NCI-H1048 (cell line): Measurements from ENCODE around the gene HTR2A.

ENCODE experiments used
- DNase-seq: peaks from one replicate; lab custom pipeline; 2025; lab: John Stamatoyannopoulos, UW

HTR2A gene

DNA sequence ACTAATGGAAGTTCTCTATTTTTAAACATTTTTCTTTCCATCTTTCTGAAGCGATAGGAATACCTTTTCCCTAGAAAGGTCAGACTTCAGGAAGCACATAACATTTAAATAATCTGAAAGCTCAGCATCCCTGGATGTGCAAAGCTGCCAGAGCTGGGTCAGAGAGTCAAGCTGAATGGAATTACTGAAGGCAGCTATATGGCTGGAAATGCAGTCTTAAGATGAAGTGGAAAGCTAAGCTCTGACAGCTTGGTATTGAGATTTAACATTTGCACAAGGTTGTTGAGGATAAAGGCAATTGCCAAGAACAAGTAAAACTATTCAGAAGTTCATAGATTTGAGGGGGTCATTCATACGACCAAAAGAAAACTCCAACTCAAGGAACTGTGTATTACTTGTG is 28.8 kb downstream of the HTR2A start:
- no peak for DNase-seq

GRCh38 chr13:46866150-46866549 is 30.7 kb downstream of the HTR2A start:
- DNase-seq, result no peak

- no peak for DNase-seq
These were observed 31.9 kb downstream of the HTR2A start for GRCh38 chr13:46864941-46865340.

DNA sequence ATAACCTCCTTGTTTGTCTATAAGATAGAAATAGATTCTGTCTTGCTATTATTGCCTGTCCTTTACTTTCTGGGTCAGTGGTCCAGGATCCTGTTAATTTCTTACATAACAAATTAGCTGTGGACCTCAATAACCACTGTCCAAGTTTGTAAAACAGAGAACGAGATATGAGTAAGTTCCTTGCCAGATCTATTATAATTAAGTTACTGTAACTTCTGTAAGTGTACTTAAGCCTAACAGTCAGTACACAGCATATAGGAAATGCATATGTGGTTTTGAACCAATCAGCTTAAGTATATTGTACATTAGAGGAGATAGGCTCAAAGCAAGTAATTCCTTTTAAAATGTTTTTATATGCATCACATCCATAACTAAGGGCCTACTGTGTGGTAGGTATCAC is 34.9 kb downstream of the HTR2A start:
- DNase-seq, result no peak

DNA sequence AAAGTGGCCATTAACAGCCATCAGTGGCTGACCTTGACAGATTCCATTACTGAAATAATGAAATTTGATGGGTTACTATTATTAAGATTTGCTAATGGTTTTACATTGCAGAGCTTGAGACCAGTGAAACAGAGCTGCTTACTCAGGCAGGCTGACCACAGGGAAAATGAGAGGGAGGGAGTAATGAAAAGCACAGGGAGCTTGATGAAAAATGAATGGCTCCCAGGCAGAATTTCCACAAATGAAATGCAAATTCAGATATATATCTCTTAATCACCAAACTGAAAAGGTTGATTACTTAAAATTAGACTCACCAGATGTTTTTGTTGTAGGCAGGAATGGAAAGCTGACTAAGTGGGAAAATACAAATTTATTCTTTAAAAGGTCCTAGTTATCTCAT is 36.1 kb downstream of the HTR2A start:
- DNase-seq, result no peak

DNA sequence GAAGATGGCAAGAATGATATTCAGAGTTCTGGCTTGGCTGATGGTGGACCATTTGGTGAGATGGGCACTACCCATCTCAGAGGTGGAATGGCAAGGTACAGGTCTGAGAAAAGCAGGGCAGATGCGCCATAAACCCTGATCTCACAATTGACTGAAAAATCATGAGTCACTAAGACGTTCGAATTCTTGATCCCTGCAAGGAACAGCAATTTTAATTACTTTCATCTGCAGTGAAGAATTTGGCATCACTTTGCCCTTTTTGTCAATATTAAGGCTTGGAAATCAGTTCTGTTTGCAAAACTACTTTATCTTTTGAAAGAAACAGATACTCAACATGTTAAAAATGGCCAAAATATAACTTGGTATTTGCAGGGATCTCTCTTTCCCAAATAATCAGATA is 38.1 kb downstream of the HTR2A start:
- no peak for DNase-seq

DNA sequence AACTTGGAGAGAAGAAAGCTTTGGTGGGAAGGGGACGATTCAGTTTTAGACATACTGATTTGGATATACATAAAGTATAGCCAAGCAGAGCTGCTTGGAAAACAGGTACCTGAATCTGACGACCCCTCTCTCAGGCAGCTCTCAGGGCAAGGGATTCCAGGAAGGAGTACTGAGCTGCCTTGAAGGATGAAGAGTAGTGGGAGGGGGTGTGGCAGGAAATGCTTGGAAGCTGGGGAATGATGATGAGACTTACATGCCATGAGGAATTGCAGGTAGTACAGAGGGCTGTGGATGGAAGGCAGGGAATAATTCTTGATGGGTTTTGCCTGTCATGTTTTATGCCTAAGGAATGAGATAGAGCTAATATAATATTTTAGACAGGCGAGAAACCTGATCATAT is 38.7 kb downstream of the HTR2A start:
- no peak for DNase-seq

DNA sequence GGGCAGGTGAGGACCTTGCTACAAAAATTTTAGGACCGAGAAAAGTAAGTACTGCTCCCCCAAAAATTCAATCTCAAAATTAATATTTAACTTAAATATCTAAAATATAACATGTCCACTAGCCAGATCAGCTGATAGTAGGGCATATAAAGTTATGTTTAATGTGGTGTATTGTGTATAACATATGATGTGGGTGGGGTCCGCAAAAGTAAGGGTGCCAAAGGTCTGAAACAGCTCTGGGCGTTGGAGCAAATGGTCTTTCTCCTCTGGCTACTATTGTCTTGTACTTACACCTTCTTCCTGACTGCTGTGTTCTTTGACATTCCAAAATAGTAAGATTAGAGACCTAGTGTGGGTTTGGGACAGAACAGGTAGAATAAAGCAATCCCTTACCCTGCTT is 41.2 kb downstream of the HTR2A start:
- DNase-seq, result no peak

DNA sequence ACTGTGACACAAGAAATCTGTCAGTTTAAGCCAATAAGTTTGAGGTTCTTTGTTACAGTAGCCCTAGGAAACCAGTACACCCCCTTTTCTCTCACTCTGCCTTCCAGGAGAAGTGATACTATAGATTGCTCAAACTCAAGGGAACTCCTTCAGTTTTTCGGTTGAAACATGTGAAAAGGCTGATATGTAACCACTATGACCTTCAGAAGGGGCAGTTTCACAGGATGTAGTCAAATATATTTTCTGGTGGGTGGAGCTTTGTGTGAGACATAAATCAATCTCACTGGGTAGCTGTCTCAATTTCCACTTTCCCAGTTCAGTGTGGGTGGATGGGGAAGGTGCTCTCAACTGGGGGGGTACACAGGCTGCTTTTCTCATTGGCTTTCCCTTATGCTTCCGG is 41.7 kb downstream of the HTR2A start:
- no peak for DNase-seq

- DNase-seq, result no peak
These were observed 44.7 kb downstream of the HTR2A start for GRCh38 chr13:46852168-46852567.

DNA sequence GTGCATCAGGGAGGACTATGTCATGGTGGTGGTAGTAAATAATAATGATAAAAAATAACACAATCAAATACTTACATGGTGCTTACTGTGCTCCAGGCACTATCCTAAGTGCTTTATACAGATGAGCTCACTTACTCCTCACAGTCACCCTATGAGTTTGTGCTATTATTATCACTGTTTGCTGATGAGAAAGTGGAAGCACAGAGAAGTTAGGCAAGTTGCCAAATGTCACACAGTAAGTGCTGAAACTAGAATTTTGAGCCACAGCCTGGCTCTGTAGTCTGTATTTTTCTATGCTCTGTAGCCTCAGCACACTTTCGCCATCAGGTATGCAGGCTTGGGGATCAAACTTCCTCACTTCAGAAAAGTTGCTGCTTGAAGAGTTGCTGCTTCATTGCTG is 46.6 kb downstream of the HTR2A start:
- no peak for DNase-seq

GRCh38 chr13:46846726-46847125 is 50.1 kb downstream of the HTR2A start:
- DNase-seq, result no peak

DNA sequence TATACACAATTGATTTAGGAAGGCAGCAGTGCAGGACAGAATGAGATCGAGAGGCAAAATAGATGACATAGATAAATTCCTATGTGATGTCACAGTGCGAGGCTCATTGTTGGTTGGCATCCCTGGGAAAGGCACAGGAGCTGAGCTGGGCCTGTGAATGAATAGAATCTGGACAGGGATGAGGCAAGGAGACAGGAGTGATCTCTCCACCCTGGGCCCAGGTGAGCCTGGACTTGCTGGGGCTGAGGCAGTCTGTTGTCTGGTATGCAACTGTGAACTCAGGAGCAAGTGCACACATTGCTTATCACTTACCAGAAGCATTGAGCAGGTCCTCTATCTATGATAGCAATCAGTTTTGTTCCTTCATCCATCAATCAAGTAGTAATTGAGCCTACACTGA is 51.7 kb downstream of the HTR2A start:
- DNase-seq, result no peak

- no peak for DNase-seq
These were observed 52.4 kb downstream of the HTR2A start for GRCh38 chr13:46844431-46844830.

- DNase-seq, result no peak
These were observed 57.5 kb downstream of the HTR2A start for GRCh38 chr13:46839399-46839798.

DNA sequence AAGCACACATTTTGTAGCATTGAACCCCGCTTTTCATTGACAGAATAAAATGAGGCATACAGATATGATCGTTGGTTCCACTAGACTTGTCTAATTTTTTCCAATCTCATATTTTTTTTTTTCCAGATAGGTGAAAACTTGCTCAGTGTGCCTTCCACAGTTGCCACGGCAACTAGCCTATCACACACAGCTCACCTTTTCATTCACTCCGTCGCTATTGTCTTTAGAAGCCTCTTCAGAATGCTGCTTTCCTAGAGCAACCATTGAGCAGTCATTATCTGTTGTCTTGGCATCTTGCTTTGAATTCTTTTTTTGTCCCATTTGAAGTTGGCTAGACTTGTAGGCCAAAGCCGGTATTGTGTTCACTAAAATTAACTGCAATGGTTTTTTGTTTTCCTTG is 62.2 kb downstream of the HTR2A start:
- no peak for DNase-seq

DNA sequence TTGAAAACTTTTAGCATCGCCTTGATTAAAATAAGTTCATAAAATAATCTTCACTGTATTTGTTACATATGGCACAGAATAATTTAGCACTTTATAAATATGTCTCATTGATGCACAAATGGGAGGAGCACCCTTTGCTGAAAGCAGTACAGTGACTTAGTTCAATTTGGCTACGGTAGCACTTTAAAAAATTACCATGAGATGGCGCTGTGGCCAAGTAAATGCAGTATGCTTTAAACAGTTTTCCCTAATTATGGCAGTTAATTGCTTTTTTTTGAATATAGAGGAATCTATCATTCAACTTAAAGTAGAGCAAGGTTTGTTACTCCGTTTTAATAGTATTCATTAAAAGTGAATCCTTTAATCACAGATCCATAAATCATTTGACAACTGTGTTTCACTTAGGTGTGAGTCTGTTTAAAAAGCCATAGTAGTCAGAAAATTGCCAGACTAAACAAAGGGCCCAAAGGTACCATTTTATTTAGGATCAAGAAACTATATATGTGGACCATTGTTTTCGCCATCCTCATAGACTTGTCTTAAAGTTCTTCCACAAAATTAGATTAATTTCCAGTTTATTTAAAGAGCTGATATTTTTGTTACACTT is 65.2 kb downstream of the HTR2A start:
- no peak for DNase-seq

- no peak for DNase-seq
These were observed 66.3 kb downstream of the HTR2A start for GRCh38 chr13:46830405-46831005.

GRCh38 chr13:46822551-46822950 is 74.3 kb downstream of the HTR2A start:
- no peak for DNase-seq

- no peak for DNase-seq
These were observed 78.9 kb downstream of the HTR2A start for GRCh38 chr13:46817838-46818476.

GRCh38 chr13:46817095-46817494 is 79.8 kb downstream of the HTR2A start:
- no peak for DNase-seq

DNA sequence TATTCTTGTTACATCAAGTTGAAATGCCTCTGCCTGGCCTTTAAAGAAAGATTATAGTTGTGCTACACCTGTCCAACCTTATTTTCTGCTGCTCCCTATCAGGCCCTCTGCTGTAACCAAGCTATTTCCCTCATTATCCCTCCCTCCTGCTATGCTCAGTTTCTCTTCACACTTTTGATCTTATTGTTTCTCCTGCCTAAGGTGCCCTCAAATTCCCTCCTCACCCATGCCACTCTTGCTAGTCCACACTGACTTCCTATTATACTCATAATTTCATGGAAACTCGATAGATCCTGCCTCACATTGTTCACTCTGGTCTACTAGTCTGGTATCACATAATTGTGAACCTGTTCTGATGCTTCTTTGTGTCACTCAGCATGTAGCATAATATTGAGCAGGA is 80.5 kb downstream of the HTR2A start:
- no peak for DNase-seq

- no peak for DNase-seq
These were observed 84.5 kb downstream of the HTR2A start for GRCh38 chr13:46812301-46812797.

DNA sequence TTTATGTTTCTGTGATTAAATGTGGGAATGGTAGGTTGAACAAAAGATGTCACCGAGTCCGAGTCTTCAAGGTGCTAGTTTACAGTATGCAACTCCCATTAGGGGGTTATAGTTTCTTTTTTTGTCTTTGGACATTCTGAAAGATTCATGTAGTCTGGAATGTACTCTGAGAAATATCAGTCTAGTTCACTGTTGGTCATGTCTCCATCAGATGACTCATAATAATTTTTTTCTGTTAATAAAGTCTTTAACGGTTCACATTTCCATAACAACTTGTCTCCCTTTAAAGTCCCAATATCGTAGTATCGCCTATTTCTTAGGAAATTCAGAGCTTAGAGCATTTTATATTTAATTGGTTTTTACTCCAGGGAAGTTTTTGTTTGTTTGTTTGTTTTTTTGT is 86.4 kb downstream of the HTR2A start:
- no peak for DNase-seq
